GM19463 (cell line): ENCODE data around the gene LAMA2.

Experiments
- ATAC-seq: cut with Tn5 transposase; IDR thresholded peaks from one replicate; pipeline ENCODE4 v1.9.1; 2021; ENCODE audit warnings: mild to moderate bottlenecking, moderate library complexity; ENCODE audit not compliant: unreplicated experiment

Gene LAMA2

GRCh38 chr6:129552413-129552812, 669.5 kb downstream of the LAMA2 start:
- ATAC-seq, result no peak

GRCh38 chr6:129555206-129555832, 672.4 kb downstream of the LAMA2 start:
- no peak for ATAC-seq

GRCh38 chr6:129558248-129558647, 675.3 kb downstream of the LAMA2 start:
- no peak for ATAC-seq

- no peak for ATAC-seq
These were observed 682.4 kb downstream of the LAMA2 start for GRCh38 chr6:129565366-129565765.

- no peak for ATAC-seq
These were observed 682.9 kb downstream of the LAMA2 start for GRCh38 chr6:129565811-129566210.
